Kidney epithelial cell (primary cell): Measurements from ENCODE around the gene CFAP58. TPM values are rescaled to one million over a fixed set of nuclear protein-coding genes. Genes with fewer than 3 reads are reported as not detected.
A peak's percentile ranks its signal among the peaks of the same experiment; 100 is the strongest.

Experiments
- DNase-seq: peaks from one replicate; pipeline ENCODE4 v3.0.0-alpha.2; 2010; ENCODE audit warnings: low read depth
- H3K27me3 ChIP-seq: 2 replicates; pipeline ENCODE4 v1.6.0; 2011; ENCODE audit warnings: low read length; ENCODE audit not compliant: control insufficient read depth, insufficient read depth
- H3K36me3 ChIP-seq: 2 replicates; pipeline ENCODE4 v1.5.1; 2011; ENCODE audit warnings: low read length; ENCODE audit not compliant: control insufficient read depth, insufficient read depth
- H3K4me3 ChIP-seq: 2 replicates; pipeline ENCODE4 v1.5.1; 2011; ENCODE audit warnings: low read depth, mild to moderate bottlenecking, control low read depth, low read length
- total RNA-seq: library from RNA; depleted of rRNA; stranded (reverse); fragments of >200 nt; gene quantifications from 2 replicates; pipeline ENCODE4 v1.2.3, GENCODE V29; 2015
- TF ChIP-seq, protein P1 (sequence below): IDR thresholded peaks from 2 replicates; pipeline ENCODE4 v1.5.1; 2011; ENCODE audit warnings: mild to moderate bottlenecking, moderate library complexity, low read length, control low read depth, inconsistent platforms; ENCODE audit not compliant: insufficient read depth, poor library complexity, severe bottlenecking

CFAP58 gene, protein sequence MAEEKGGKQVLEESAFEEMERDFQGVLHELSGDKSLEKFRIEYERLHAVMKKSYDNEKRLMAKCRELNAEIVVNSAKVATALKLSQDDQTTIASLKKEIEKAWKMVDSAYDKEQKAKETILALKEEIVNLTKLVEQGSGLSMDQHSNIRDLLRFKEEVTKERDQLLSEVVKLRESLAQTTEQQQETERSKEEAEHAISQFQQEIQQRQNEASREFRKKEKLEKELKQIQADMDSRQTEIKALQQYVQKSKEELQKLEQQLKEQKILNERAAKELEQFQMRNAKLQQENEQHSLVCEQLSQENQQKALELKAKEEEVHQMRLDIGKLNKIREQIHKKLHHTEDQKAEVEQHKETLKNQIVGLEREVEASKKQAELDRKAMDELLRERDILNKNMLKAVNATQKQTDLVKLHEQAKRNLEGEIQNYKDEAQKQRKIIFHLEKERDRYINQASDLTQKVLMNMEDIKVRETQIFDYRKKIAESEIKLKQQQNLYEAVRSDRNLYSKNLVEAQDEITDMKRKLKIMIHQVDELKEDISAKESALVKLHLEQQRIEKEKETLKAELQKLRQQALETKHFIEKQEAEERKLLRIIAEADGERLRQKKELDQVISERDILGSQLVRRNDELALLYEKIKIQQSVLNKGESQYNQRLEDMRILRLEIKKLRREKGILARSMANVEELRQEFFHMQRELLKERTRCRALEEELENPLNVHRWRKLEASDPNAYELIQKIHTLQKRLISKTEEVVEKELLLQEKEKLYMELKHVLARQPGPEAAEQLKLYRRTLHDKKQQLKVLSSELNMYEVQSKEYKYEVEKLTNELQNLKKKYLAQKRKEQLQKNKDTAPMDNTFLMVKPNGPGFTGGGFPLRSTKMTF
- total RNA-seq, result 0.75 TPM in 2 replicates

DNA sequence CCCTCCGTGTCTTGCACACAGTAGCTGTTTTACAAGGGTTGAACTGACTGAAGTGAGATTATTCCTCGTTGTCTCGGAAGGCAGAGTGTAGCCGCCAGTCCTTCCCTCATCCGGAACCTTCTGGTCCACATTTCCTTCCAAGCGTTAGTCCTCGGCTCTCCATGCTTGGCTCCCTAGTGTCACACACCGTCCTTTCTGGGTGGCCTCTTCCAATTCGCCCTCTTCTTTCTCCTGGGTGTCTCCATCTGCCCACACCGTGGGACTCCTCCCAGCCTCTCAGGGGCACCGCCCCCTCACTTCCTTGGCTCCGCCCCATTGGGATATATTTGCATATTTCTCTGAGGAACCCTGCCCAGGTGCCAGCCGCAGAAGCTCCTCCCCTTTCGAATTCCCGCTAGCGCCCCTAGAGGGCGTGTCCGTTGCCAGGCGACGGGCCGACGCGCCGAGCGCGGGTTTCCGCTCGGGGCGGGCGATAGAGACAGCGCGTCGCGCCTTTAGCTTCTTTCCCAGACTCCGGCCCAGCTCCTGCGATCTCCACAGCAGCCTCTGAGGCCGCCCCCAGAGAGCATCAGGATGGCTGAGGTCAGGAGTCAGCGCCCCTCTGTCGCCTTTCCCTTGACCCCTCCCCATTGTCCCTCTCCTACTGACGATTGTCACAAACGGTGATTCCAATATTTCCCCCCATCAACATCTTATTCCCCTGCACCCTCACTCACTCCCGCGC, at the start of gene CFAP58:
Gene CFAP58, plus strand, starts transcription at position 509 of the 724 bp plus-strand sequence. Its CDS starts 65 bp downstream, at position 574.
- Histone ChIP-seq H3K27me3 (peaks cover 2% of the 10 kb centered on the region), H3K4me3 (peak within 1 kb of the TSS; percentile 59), H3K36me3 (no peaks in the 10 kb centered on the region)
- TF ChIP-seq, protein P1, sequence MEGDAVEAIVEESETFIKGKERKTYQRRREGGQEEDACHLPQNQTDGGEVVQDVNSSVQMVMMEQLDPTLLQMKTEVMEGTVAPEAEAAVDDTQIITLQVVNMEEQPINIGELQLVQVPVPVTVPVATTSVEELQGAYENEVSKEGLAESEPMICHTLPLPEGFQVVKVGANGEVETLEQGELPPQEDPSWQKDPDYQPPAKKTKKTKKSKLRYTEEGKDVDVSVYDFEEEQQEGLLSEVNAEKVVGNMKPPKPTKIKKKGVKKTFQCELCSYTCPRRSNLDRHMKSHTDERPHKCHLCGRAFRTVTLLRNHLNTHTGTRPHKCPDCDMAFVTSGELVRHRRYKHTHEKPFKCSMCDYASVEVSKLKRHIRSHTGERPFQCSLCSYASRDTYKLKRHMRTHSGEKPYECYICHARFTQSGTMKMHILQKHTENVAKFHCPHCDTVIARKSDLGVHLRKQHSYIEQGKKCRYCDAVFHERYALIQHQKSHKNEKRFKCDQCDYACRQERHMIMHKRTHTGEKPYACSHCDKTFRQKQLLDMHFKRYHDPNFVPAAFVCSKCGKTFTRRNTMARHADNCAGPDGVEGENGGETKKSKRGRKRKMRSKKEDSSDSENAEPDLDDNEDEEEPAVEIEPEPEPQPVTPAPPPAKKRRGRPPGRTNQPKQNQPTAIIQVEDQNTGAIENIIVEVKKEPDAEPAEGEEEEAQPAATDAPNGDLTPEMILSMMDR, result peak; percentile 78
- no peak for DNase-seq

DNA sequence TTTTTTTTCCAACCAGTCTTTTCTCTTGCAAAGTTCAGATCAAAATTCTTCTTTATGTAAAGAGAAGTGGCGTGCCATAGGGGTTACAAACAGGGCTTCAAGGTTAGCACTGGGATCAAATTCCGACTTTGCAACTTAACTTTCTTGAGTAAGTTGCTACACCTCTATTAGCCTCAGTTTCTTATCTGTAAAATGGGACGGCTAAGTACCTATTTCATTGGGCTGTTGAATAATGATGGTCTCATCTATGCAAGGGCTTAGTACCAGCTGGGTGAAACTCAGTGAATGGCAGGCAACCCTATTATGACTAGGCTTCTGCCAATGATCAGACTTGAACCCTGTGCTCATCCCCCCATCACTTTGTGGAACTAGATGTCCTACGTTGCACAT, 49.3 kb upstream of the CFAP58 start:
- Histone ChIP-seq H3K4me3 (no peak overlapping the region), H3K36me3 (no peaks in the 10 kb centered on the region), H3K27me3 (no peaks in the 10 kb centered on the region)
- no peak for DNase-seq
- TF ChIP-seq, protein P1, result no peak

DNA sequence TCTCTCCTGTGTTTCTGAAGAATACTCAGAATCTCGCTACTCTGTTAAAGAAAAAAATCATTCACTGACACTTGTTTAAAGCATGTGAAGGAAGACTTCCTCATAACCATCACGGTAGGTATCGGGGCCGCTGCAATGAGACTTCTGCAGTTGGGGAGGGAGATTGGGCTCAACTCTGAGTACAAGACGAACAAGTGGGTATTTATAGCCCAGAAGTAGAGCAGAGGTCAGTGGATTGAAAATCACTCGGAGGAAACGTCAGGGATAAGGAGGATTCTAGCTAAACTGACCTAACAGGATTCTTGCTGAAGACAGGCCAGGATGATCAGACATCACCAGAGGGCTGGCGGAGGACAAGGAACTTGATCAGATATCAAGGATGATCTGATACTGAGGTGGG, 48.7 kb upstream of the CFAP58 start:
- no peaks in the 10 kb centered on the region for H3K27me3 ChIP-seq
- no peaks in the 10 kb centered on the region for H3K36me3 ChIP-seq
- TF ChIP-seq, protein P1, result no peak
- DNase-seq, result no peak
- H3K4me3 ChIP-seq, result no peak overlapping the region

DNA sequence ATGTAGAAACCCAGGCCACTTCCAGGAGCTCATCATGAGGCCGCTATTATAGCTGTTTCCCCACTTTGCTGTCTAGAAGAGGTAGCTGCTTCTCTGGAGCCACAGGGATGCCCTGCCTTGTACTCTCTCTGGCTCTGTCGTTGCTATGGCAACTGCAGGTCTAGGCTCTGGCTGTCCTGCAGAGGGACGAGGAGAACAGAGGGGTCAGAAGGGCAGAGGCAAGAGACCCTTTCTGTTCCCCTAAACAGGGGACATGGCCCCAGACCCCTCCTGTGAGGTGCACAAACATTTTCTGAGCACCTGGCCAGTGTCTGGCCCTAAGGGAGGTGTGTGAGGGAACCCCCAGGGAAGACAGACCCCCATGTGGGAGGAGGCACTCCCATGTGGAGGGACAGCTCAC, 46.7 kb upstream of the CFAP58 start:
- TF ChIP-seq, protein P1, result no peak
- Histone ChIP-seq H3K4me3 (no peak overlapping the region), H3K36me3 (no peaks in the 10 kb centered on the region), H3K27me3 (no peaks in the 10 kb centered on the region)
- no peak for DNase-seq

DNA sequence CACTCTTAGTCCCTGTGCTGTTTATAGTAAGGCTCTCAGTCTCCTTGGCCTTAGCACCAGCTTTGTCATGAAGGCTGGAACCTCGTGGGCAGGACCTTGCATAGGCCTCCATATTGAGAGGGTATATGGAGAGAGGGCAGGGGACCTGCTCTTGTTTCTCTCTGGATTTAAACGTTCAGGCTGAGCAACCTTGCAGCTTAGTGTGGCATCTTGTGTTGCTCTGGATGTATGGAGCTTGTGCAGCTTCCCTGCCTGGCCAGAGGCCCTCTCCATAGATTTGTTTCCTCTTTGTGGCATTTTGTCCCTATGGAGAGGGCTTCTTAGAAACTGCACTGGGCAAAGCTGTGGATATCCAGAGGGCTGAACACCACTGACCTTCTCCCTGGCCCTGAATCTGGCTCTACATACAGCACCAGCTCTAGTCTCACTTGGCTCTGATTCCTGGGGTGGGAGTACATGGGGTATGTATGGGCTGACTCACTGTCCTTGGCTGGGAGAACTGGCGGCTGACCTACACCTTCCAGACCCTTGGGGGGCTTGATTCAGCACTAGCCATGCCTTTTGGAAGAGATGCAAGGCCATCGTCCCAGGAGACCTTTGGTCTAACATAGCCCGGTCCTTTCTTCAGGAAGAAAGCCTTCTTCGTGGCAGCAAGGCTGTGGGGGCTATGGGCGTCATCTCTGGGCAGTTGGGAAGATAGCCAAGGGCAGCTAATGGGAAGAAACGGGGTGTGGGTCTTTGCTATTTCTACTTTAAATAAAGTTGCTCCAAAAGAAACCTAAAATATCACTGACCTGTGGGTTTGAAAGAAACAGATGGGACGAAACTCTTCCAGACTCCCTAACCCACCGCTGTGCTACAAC, 45.8 kb upstream of the CFAP58 start:
- TF ChIP-seq, protein P1, result no peak
- Histone ChIP-seq H3K4me3 (no peak overlapping the region), H3K36me3 (no peaks in the 10 kb centered on the region), H3K27me3 (no peaks in the 10 kb centered on the region)
- no peak for DNase-seq
